PC-9 (cell line): ENCODE data around the gene TSPEAR. TPM values are rescaled to one million over a fixed set of nuclear protein-coding genes. Genes with fewer than 3 reads are reported as not detected.

ENCODE experiments used
- BruUV-seq: library from RNA; stranded (reverse); fragments of 400-500 nt; replicated peaks from 2 replicates; lab custom pipeline; 2021; lab: Mats Ljungman, UMichigan
- CTCF ChIA-PET: fragments of 300-600 bp; sonication (Branson Sonifier 250); formaldehyde crosslinking; loops from one replicate; lab custom pipeline; 2022; ENCODE audit warnings: antibody characterized with exemption; lab: Charles Lee
- POLR2A ChIA-PET: fragments of 300-600 bp; sonication (Branson Sonifier 250); formaldehyde crosslinking; loops from one replicate; lab custom pipeline; 2022; ENCODE audit warnings: antibody characterized with exemption; ENCODE audit not compliant: unreplicated experiment; lab: Charles Lee
- DNase-seq, 2 experiments: peaks; one replicate each; pipeline versions ENCODE4 v3.0.0 to v3.0.0-alpha.2; 2015 to 2022; ENCODE audit warnings: mixed read lengths in 1 of 2
- H2AFZ ChIP-seq: fragments of 200-600 bp; sonication (generic); 2 replicates; pipeline ENCODE4 v1.8.1; 2017; ENCODE audit warnings: antibody characterized with exemption
- H3F3A ChIP-seq: fragments of 200-600 bp; sonication (generic); 2 replicates; pipeline ENCODE4 v1.8.1; 2017; ENCODE audit warnings: antibody characterized with exemption, mild to moderate bottlenecking, low read depth; ENCODE audit not compliant: insufficient read depth
- H3K27ac ChIP-seq: fragments of 200-600 bp; sonication (generic); 2 replicates; pipeline ENCODE4 v1.6.1; 2016; ENCODE audit warnings: mixed run types
- H3K27me3 ChIP-seq: fragments of 200-600 bp; sonication (generic); 2 replicates; pipeline ENCODE4 v1.6.1; 2016; ENCODE audit warnings: low read depth, mixed run types; ENCODE audit not compliant: insufficient read depth
- H3K36me3 ChIP-seq: fragments of 200-600 bp; sonication (generic); 2 replicates; pipeline ENCODE4 v1.6.1; 2016; ENCODE audit warnings: low read depth, mixed run types
- H3K4me1 ChIP-seq: fragments of 200-600 bp; sonication (generic); replicated peaks from 2 replicates; pipeline ENCODE4 v1.6.1; 2016; ENCODE audit warnings: mixed run types; ENCODE audit not compliant: insufficient read depth
- H3K4me2 ChIP-seq: fragments of 200-600 bp; sonication (generic); 2 replicates; pipeline ENCODE4 v1.6.1; 2017; ENCODE audit warnings: mixed run types
- H3K4me3 ChIP-seq: fragments of 200-600 bp; sonication (generic); 2 replicates; pipeline ENCODE4 v1.6.1; 2016; ENCODE audit warnings: mixed run types
- H3K79me2 ChIP-seq: fragments of 200-600 bp; sonication (generic); 2 replicates; pipeline ENCODE4 v1.6.1; 2017; ENCODE audit warnings: low read depth, mixed run types
- H3K9me2 ChIP-seq: fragments of 200-600 bp; sonication (generic); 2 replicates; pipeline ENCODE4 v1.8.1; 2017; ENCODE audit warnings: mild to moderate bottlenecking; ENCODE audit not compliant: insufficient read depth
- H3K9me3 ChIP-seq: fragments of 200-600 bp; sonication (generic); 2 replicates; pipeline ENCODE4 v1.8.1; 2016; ENCODE audit warnings: low read depth; ENCODE audit not compliant: insufficient read depth
- H4K20me1 ChIP-seq: fragments of 200-600 bp; sonication (generic); 2 replicates; pipeline ENCODE4 v1.8.1; 2017; ENCODE audit not compliant: insufficient read depth
- CTCF ChIP-seq: fragments of 200-600 bp; sonication (generic); conservative IDR thresholded peaks from 2 replicates; pipeline ENCODE4 v1.6.1; 2017; ENCODE audit warnings: mixed run types, antibody characterized with exemption, mild to moderate bottlenecking, moderate library complexity
- EZH2 ChIP-seq: fragments of 200-600 bp; sonication (generic); IDR thresholded peaks from 2 replicates; pipeline ENCODE4 v1.8.0; 2017; ENCODE audit warnings: antibody characterized with exemption, low read depth
- intact Hi-C: fragments of 100-400 bp; cut with micrococcal nuclease; formaldehyde crosslinking; loops from one replicate; pipeline ENCODE4 v1.10.0; 2022; ENCODE audit not compliant: unreplicated experiment
- total RNA-seq: library from RNA; stranded (reverse); gene quantifications from 2 replicates; pipeline ENCODE4 v1.2.3, GENCODE V29; 2021

The TSPEAR gene
- total RNA-seq, 1 experiment from 2014 or later, result not detected

- H3K27ac ChIP-seq, result no peak overlapping the region
- BruUV-seq, result no TSS peak
- no peaks in the 10 kb centered on the region for H3K79me2 ChIP-seq
- H3K4me1 ChIP-seq, result no peaks in the 10 kb centered on the region
- no peaks in the 10 kb centered on the region for H4K20me1 ChIP-seq
- no peaks in the 10 kb centered on the region for H3K9me3 ChIP-seq
- H2AFZ ChIP-seq, result no peak overlapping the region
- peaks cover 42% of the 10 kb centered on the region for H3K27me3 ChIP-seq
- ChIA-PET CTCF (no interaction called here), POLR2A (no interaction called here)
- H3K9me2 ChIP-seq, result no peaks in the 10 kb centered on the region
- H3F3A ChIP-seq, result no peaks in the 10 kb centered on the region
- no peaks in the 10 kb centered on the region for H3K36me3 ChIP-seq
- no peak for DNase-seq
- no peak overlapping the region for H3K4me3 ChIP-seq
- intact Hi-C loops, result no loop called here
- H3K4me2 ChIP-seq, result no peak overlapping the region
- no peak for TF ChIP-seq EZH2
- no peak for TF ChIP-seq CTCF
These were observed 95.9 kb downstream of the TSPEAR start for GRCh38 chr21:44615466-44615865.

- no peaks in the 10 kb centered on the region for H3F3A ChIP-seq
- H3K27ac ChIP-seq, result no peak overlapping the region
- no peaks in the 10 kb centered on the region for H3K4me1 ChIP-seq
- peaks cover 42% of the 10 kb centered on the region for H3K27me3 ChIP-seq
- no peak for TF ChIP-seq CTCF
- no peak for TF ChIP-seq EZH2
- H3K4me2 ChIP-seq, result no peak overlapping the region
- no peaks in the 10 kb centered on the region for H4K20me1 ChIP-seq
- CTCF ChIA-PET, result no interaction called here
- BruUV-seq, result no TSS peak
- H3K9me2 ChIP-seq, result no peaks in the 10 kb centered on the region
- H3K4me3 ChIP-seq, result no peak overlapping the region
- intact Hi-C loops, result no loop called here
- H3K36me3 ChIP-seq, result no peaks in the 10 kb centered on the region
- no peaks in the 10 kb centered on the region for H3K9me3 ChIP-seq
- H2AFZ ChIP-seq, result no peak overlapping the region
- no peaks in the 10 kb centered on the region for H3K79me2 ChIP-seq
- no peak for DNase-seq
- POLR2A ChIA-PET, result no interaction called here
These were observed 96.4 kb downstream of the TSPEAR start for GRCh38 chr21:44614961-44615391.

GRCh38 chr21:44614161-44614631, 97.2 kb downstream of the TSPEAR start:
- Histone ChIP-seq H4K20me1 (no peaks in the 10 kb centered on the region), H3K36me3 (no peaks in the 10 kb centered on the region), H3K27me3 (peaks cover 42% of the 10 kb centered on the region), H3K9me3 (no peaks in the 10 kb centered on the region), H3K79me2 (no peaks in the 10 kb centered on the region), H2AFZ (no peak overlapping the region), H3K4me3 (no peak overlapping the region), H3K4me1 (no peaks in the 10 kb centered on the region), H3K9me2 (no peaks in the 10 kb centered on the region), H3K4me2 (no peak overlapping the region), H3K27ac (no peak overlapping the region), H3F3A (no peaks in the 10 kb centered on the region)
- no peak for DNase-seq
- ChIA-PET CTCF (no interaction called here), POLR2A (no interaction called here)
- TF ChIP-seq EZH2 (no peak), CTCF (no peak)
- BruUV-seq, result no TSS peak
- intact Hi-C loops, result no loop called here
